ENCODE results near the gene IST1.

GRCh38 chr16:71952825-71953224 lies 57.5 kb downstream of the IST1 start:
- TF ChIP-seq CTCF (IDR thresholded peaks at IDR 0.05 in 8 of 11, conservative IDR thresholded peaks at IDR 0.05 in 3 of 11) (no peak), POLR2AphosphoS5 (IDR thresholded peaks at IDR 0.05) (no peak), POLR2A (IDR thresholded peaks at IDR 0.05) (no peak)
